HepG2 (cell line): Measurements from ENCODE around the gene FN1. TPM values are rescaled to one million over a fixed set of nuclear protein-coding genes. Genes with fewer than 3 reads are reported as not detected.
A peak's percentile ranks its signal among the peaks of the same experiment; 100 is the strongest.

ENCODE experiments used
- BRF2 ChIP-seq: sonication (generic); formaldehyde crosslinking; IDR thresholded peaks from 2 replicates; pipeline ENCODE4 v1.8.1; 2022; ENCODE audit warnings: mild to moderate bottlenecking, missing genetic modification reagents
- DNMT1 ChIP-seq: sonication (generic); formaldehyde crosslinking; IDR thresholded peaks from 2 replicates; pipeline ENCODE4 v1.5.1; 2020; ENCODE audit warnings: mild to moderate bottlenecking, missing genetic modification reagents
- KIAA2018 ChIP-seq: sonication (generic); formaldehyde crosslinking; IDR thresholded peaks from 2 replicates; pipeline ENCODE4 v1.5.0; 2020; ENCODE audit warnings: mild to moderate bottlenecking, missing genetic modification reagents, borderline replicate concordance
- NPAS2 ChIP-seq: sonication (generic); formaldehyde crosslinking; IDR thresholded peaks from 2 replicates; pipeline ENCODE4 v1.8.0; 2022; ENCODE audit warnings: mild to moderate bottlenecking, missing genetic modification reagents, borderline replicate concordance
- NR2F2 ChIP-seq: IDR thresholded peaks from 2 replicates; pipeline ENCODE4 v1.6.1; 2012; ENCODE audit warnings: low read depth, inconsistent platforms, borderline replicate concordance
- PHF8 ChIP-seq: sonication (generic); formaldehyde crosslinking; IDR thresholded peaks from 2 replicates; pipeline ENCODE4 v1.5.0; 2020; ENCODE audit warnings: missing genetic modification reagents
- RARG ChIP-seq: sonication (generic); formaldehyde crosslinking; IDR thresholded peaks from 2 replicates; pipeline ENCODE4 v1.4.0; 2020; ENCODE audit warnings: low read depth, mild to moderate bottlenecking, missing genetic modification reagents
- RBAK ChIP-seq: sonication (generic); formaldehyde crosslinking; IDR thresholded peaks from 2 replicates; pipeline ENCODE4 v1.5.1; 2020; ENCODE audit warnings: mild to moderate bottlenecking, missing genetic modification reagents
- REL ChIP-seq: sonication (generic); formaldehyde crosslinking; conservative IDR thresholded peaks from 2 replicates; pipeline ENCODE4 v1.8.0; 2022; ENCODE audit warnings: mild to moderate bottlenecking, missing genetic modification reagents, moderate library complexity
- RFXAP ChIP-seq: sonication (generic); formaldehyde crosslinking; IDR thresholded peaks from 2 replicates; pipeline ENCODE4 v1.4.0; 2020; ENCODE audit warnings: missing genetic modification reagents, borderline replicate concordance
- SCMH1 ChIP-seq: sonication (generic); formaldehyde crosslinking; IDR thresholded peaks from 2 replicates; pipeline ENCODE4 v1.9.0; 2021; ENCODE audit warnings: missing genetic modification reagents, mild to moderate bottlenecking, borderline replicate concordance
- SKI ChIP-seq: fragments of 450-650 bp; IDR thresholded peaks from one replicate; pipeline ENCODE4 v1.6.1; 2018; ENCODE audit warnings: mild to moderate bottlenecking; ENCODE audit not compliant: partially characterized antibody
- ZNF569 ChIP-seq: sonication (generic); formaldehyde crosslinking; IDR thresholded peaks from 2 replicates; pipeline ENCODE4 v1.5.0; 2020; ENCODE audit warnings: mild to moderate bottlenecking, missing genetic modification reagents, moderate library complexity, borderline replicate concordance
- ZNF737 ChIP-seq: sonication (generic); formaldehyde crosslinking; IDR thresholded peaks from 2 replicates; pipeline ENCODE4 v1.5.0; 2020; ENCODE audit warnings: missing genetic modification reagents, mild to moderate bottlenecking, borderline replicate concordance
- ZNF879 ChIP-seq: sonication (generic); formaldehyde crosslinking; IDR thresholded peaks from 2 replicates; pipeline ENCODE4 v1.8.1; 2023; ENCODE audit warnings: missing genetic modification reagents
- ZNF891 ChIP-seq: sonication (generic); formaldehyde crosslinking; IDR thresholded peaks from 2 replicates; pipeline ENCODE4 v1.5.0; 2020; ENCODE audit warnings: mild to moderate bottlenecking, missing genetic modification reagents
- polyA plus RNA-seq, 8 experiments: library from polyadenylated mRNA; depleted of rRNA in 3 of 8; stranded (reverse) in 7 of 8; unstranded in 1 of 8; fragments of >200 nt; fragmentation: Illumina TruSeq in 4 of 8; extraction: Trizol in 4 of 8; gene quantifications; 2 replicates each; pipeline versions ENCODE4 v1.2.1 to v1.2.3, GENCODE V29; 2011 to 2016; ENCODE audit warnings: low read depth in 4 of 8, missing spikeins in 1 of 8, mixed read lengths in 1 of 8; ENCODE audit not compliant: insufficient read depth in 1 of 8
- total RNA-seq, 5 experiments: library from RNA; depleted of rRNA; stranded (reverse); fragments of >200 nt; fragmentation: Illumina TruSeq; extraction: Trizol; gene quantifications; 2 replicates each; pipeline ENCODE4 v1.2.3, GENCODE V29; 2016; ENCODE audit warnings: low read depth in 1 of 5
- TF ChIP-seq, protein P1 (sequence below): IDR thresholded peaks from 2 replicates; pipeline ENCODE4 v1.6.1; 2016; ENCODE audit warnings: missing genetic modification reagents, missing compliant biosample characterization
- TF ChIP-seq, protein P2 (sequence below): sonication (generic); formaldehyde crosslinking; IDR thresholded peaks from 2 replicates; pipeline ENCODE4 v1.5.1; 2020; ENCODE audit warnings: missing genetic modification reagents, mild to moderate bottlenecking, borderline replicate concordance

Gene FN1
- total and polyA plus RNA-seq, 2 of the 13 experiments (the other 11 are each of a cell fraction or from before 2014, with no cell fraction given): 1,847 to 6,471 TPM

GRCh38 chr2:215311625-215312396 lies 124.1 kb downstream of the FN1 start, which contains the start of gene ATIC (continued):
- no peak for TF ChIP-seq ZNF879
- TF ChIP-seq KIAA2018 (CRISPR knock-in tag): no peak; the same call in 1 of the 2 replicates
- TF ChIP-seq ZNF569 (CRISPR knock-in tag): no peak
- TF ChIP-seq REL (CRISPR knock-in tag): peak; percentile 97
- TF ChIP-seq BRF2: peak; percentile 99
- peak; percentile 20; the same call in 1 of the 2 replicates for TF ChIP-seq NR2F2
- TF ChIP-seq DNMT1 (CRISPR knock-in tag): peak; percentile 96
- TF ChIP-seq PHF8 (CRISPR knock-in tag): peak; percentile 89
- TF ChIP-seq, protein P1, sequence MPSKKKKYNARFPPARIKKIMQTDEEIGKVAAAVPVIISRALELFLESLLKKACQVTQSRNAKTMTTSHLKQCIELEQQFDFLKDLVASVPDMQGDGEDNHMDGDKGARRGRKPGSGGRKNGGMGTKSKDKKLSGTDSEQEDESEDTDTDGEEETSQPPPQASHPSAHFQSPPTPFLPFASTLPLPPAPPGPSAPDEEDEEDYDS (CRISPR knock-in tag): peak; percentile 85
- TF ChIP-seq SKI: peak; percentile 76
- peak; percentile 95; the same call in 1 of the 2 replicates for TF ChIP-seq RFXAP (CRISPR knock-in tag)
- no peak for TF ChIP-seq ZNF737
- no peak for TF ChIP-seq RBAK (CRISPR knock-in tag)
- peak; percentile 99 for TF ChIP-seq RARG (CRISPR knock-in tag)
- TF ChIP-seq ZNF891 (CRISPR knock-in tag): no peak
- TF ChIP-seq NPAS2: no peak
- TF ChIP-seq, protein P2, sequence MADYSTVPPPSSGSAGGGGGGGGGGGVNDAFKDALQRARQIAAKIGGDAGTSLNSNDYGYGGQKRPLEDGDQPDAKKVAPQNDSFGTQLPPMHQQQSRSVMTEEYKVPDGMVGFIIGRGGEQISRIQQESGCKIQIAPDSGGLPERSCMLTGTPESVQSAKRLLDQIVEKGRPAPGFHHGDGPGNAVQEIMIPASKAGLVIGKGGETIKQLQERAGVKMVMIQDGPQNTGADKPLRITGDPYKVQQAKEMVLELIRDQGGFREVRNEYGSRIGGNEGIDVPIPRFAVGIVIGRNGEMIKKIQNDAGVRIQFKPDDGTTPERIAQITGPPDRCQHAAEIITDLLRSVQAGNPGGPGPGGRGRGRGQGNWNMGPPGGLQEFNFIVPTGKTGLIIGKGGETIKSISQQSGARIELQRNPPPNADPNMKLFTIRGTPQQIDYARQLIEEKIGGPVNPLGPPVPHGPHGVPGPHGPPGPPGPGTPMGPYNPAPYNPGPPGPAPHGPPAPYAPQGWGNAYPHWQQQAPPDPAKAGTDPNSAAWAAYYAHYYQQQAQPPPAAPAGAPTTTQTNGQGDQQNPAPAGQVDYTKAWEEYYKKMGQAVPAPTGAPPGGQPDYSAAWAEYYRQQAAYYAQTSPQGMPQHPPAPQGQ (CRISPR knock-in tag): peak; percentile 89; the same call in 1 of the 2 replicates
- no peak for TF ChIP-seq SCMH1
